ENCODE measurements around the gene FAM3C. TPM values are rescaled to one million over a fixed set of nuclear protein-coding genes. Genes with fewer than 3 reads are reported as not detected.

Gene FAM3C
- total RNA-seq, 1 donor from 2014 or later, result 51.4 TPM

DNA sequence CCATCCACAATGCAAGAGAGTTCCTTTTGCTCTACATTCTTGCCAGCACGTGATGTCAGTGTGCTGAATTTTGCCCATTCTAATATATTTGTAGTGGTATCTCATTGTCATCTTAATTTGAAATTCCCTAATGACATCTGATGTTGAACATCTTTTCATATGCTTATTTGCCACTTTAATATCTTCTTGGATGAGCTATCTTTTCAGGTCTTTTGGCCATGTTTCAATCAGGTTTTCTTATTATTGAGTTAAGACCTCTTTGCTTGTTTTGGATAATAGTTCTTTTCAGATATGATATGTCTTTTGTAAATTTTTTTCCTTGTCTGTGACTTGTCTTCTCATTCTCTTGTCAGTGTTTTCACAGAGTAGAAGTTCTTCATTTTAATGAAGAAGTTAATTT is 20.4 kb upstream of the FAM3C start:
- no peaks in the 10 kb centered on the region for H3K9me3 ChIP-seq
- no peak overlapping the region for H3K27ac ChIP-seq
- no peak for TF ChIP-seq CTCF (IDR thresholded peaks at IDR 0.05)
- no peak overlapping the region for H3K4me3 ChIP-seq
- H3K27me3 ChIP-seq, result no peaks in the 10 kb centered on the region
- DNase-seq (no peak), ATAC-seq (no peak)
- H3K36me3 ChIP-seq, result no peaks in the 10 kb centered on the region
- intact Hi-C loops (cut with DNase I), result no loop called here
- H3K4me1 ChIP-seq, result no peaks in the 10 kb centered on the region

GRCh38 chr7:121414436-121414835 is 18.3 kb upstream of the FAM3C start:
- TF ChIP-seq CTCF (IDR thresholded peaks at IDR 0.05), result no peak
- no peak overlapping the region for H3K4me3 ChIP-seq
- no peak for DNase-seq
- no peak overlapping the region for H3K27ac ChIP-seq
- no peaks in the 10 kb centered on the region for H3K9me3 ChIP-seq
- H3K4me1 ChIP-seq, result no peaks in the 10 kb centered on the region
- intact Hi-C loops (cut with DNase I), result no loop called here
- no peaks in the 10 kb centered on the region for H3K36me3 ChIP-seq
- no peak for ATAC-seq
- H3K27me3 ChIP-seq, result no peaks in the 10 kb centered on the region

GRCh38 chr7:121411597-121411979 is 15.5 kb upstream of the FAM3C start:
- no peaks in the 10 kb centered on the region for H3K4me1 ChIP-seq
- H3K27me3 ChIP-seq, result no peaks in the 10 kb centered on the region
- H3K4me3 ChIP-seq, result no peak overlapping the region
- ATAC-seq (no peak), DNase-seq (no peak)
- no peak overlapping the region for H3K27ac ChIP-seq
- intact Hi-C loops (cut with DNase I), result no loop called here
- H3K36me3 ChIP-seq, result no peaks in the 10 kb centered on the region
- no peaks in the 10 kb centered on the region for H3K9me3 ChIP-seq
- TF ChIP-seq CTCF (IDR thresholded peaks at IDR 0.05), result no peak

- ATAC-seq, result no peak
- no peak overlapping the region for H3K4me3 ChIP-seq
- intact Hi-C loops (cut with DNase I), result no loop called here
These were observed 14.9 kb upstream of the FAM3C start for GRCh38 chr7:121410829-121411596.

GRCh38 chr7:121406944-121407343 is 10.8 kb upstream of the FAM3C start:
- TF ChIP-seq CTCF (IDR thresholded peaks at IDR 0.05), result no peak
- intact Hi-C loops (cut with DNase I), result no loop called here
- H3K9me3 ChIP-seq, result no peaks in the 10 kb centered on the region
- H3K27ac ChIP-seq, result no peak overlapping the region
- DNase-seq (no peak), ATAC-seq (no peak)
- no peaks in the 10 kb centered on the region for H3K36me3 ChIP-seq
- H3K27me3 ChIP-seq, result no peaks in the 10 kb centered on the region
- H3K4me3 ChIP-seq, result no peak overlapping the region
- H3K4me1 ChIP-seq, result no peaks in the 10 kb centered on the region

More at GRCh38 chr7:121410829-121411596, 14.9 kb upstream of the FAM3C start:
- Histone ChIP-seq H3K36me3 (no peaks in the 10 kb centered on the region), H3K27ac (no peak overlapping the region), H3K4me1 (no peaks in the 10 kb centered on the region), H3K9me3 (no peaks in the 10 kb centered on the region), H3K27me3 (no peaks in the 10 kb centered on the region)
- no peak for DNase-seq
- TF ChIP-seq CTCF (IDR thresholded peaks at IDR 0.05), result no peak

Data from upper lobe of right lung (tissue), 1 donor.